IMR-90 (cell line): Measurements from ENCODE around the gene LRRC70. TPM values are rescaled to one million over a fixed set of nuclear protein-coding genes. Genes with fewer than 3 reads are reported as not detected.

Experiments
- ATAC-seq: fragments of 200-7000 bp; cut with Tn5 transposase; 2 replicates; pipeline ENCODE4 v1.9.1; 2020; ENCODE audit warnings: low read depth, mild to moderate bottlenecking, moderate library complexity
- BruUV-seq: library from RNA; stranded (reverse); fragments of 400-500 nt; replicated peaks from 2 replicates; lab custom pipeline; 2021; lab: Mats Ljungman, UMichigan
- CTCF ChIA-PET: fragments of 300-600 bp; formaldehyde crosslinking; extraction: SDS; loops from one replicate; lab custom pipeline; 2021; ENCODE audit warnings: antibody characterized with exemption; lab: Yijun Ruan, JAX
- POLR2A ChIA-PET: fragments of 300-600 bp; sonication (Branson Sonifier 250); formaldehyde crosslinking; loops from one replicate; lab custom pipeline; 2022; ENCODE audit warnings: antibody characterized with exemption; ENCODE audit not compliant: unreplicated experiment; lab: Charles Lee
- DNase-seq: peaks from one replicate; pipeline ENCODE4 v3.0.0; 2013
- H2AFZ ChIP-seq: replicated peaks from 2 replicates; pipeline ENCODE3; 2013; ENCODE audit warnings: low read length, mild to moderate bottlenecking; ENCODE audit not compliant: poor library complexity
- H2AK5ac ChIP-seq: 2 replicates; pipeline ENCODE4 v1.6.1; 2013; ENCODE audit warnings: low read depth, low read length, inconsistent platforms
- H2AK9ac ChIP-seq: replicated peaks from 2 replicates; pipeline ENCODE3; 2013; ENCODE audit warnings: mild to moderate bottlenecking, low read depth, low read length, moderate library complexity; ENCODE audit not compliant: poor library complexity
- H2BK120ac ChIP-seq: 2 replicates; pipeline ENCODE4 v1.6.1; 2013; ENCODE audit warnings: low read depth, low read length, inconsistent platforms
- H2BK15ac ChIP-seq: 3 replicates; pipeline ENCODE4 v1.6.1; 2013; ENCODE audit warnings: low read depth, low read length, inconsistent platforms
- H2BK20ac ChIP-seq: 2 replicates; pipeline ENCODE4 v1.6.1; 2013; ENCODE audit warnings: low read depth, mild to moderate bottlenecking, inconsistent platforms, low read length, moderate library complexity
- H2BK5ac ChIP-seq: 2 replicates; pipeline ENCODE4 v1.6.1; 2013; ENCODE audit warnings: mild to moderate bottlenecking, low read depth, low read length, inconsistent platforms; ENCODE audit not compliant: poor library complexity, severe bottlenecking
- H3K14ac ChIP-seq: replicated peaks from 2 replicates; pipeline ENCODE4 v1.6.1; 2013; ENCODE audit warnings: low read depth, low read length, inconsistent platforms
- H3K18ac ChIP-seq: 2 replicates; pipeline ENCODE4 v1.6.1; 2013; ENCODE audit warnings: low read depth, low read length, control low read depth
- H3K23ac ChIP-seq: 2 replicates; pipeline ENCODE4 v1.6.1; 2013; ENCODE audit warnings: low read depth, low read length, inconsistent platforms
- H3K27ac ChIP-seq: 2 replicates; pipeline ENCODE4 v1.5.1; 2013; ENCODE audit warnings: mild to moderate bottlenecking, control low read depth, low read length; ENCODE audit not compliant: insufficient read depth
- H3K27me3 ChIP-seq: 2 replicates; pipeline ENCODE4 v1.6.1; 2013; ENCODE audit warnings: low read length; ENCODE audit not compliant: control insufficient read depth, insufficient read depth
- H3K36me3 ChIP-seq: 2 replicates; pipeline ENCODE4 v1.6.1; 2013; ENCODE audit warnings: low read length, mixed read lengths; ENCODE audit not compliant: control insufficient read depth, insufficient read depth
- H3K4ac ChIP-seq: 2 replicates; pipeline ENCODE4 v1.6.1; 2013; ENCODE audit warnings: low read depth, low read length, inconsistent platforms
- H3K4me1 ChIP-seq: 2 replicates; pipeline ENCODE4 v1.6.1; 2013; ENCODE audit warnings: low read length, mixed read lengths; ENCODE audit not compliant: control insufficient read depth, insufficient read depth
- H3K4me2 ChIP-seq: 2 replicates; pipeline ENCODE4 v1.6.1; 2013; ENCODE audit warnings: low read depth, mild to moderate bottlenecking, control low read depth, low read length, moderate library complexity
- H3K4me3 ChIP-seq: 2 replicates; pipeline ENCODE4 v1.5.1; 2013; ENCODE audit warnings: low read depth, mild to moderate bottlenecking, control low read depth, low read length, moderate library complexity; ENCODE audit not compliant: insufficient read depth
- H3K56ac ChIP-seq: 2 replicates; pipeline ENCODE4 v1.6.1; 2013; ENCODE audit warnings: low read length, inconsistent platforms; ENCODE audit not compliant: insufficient read depth; ENCODE audit errors: extremely low read depth
- H3K79me1 ChIP-seq, 2 experiments: 2 replicates each; pipeline ENCODE4 v1.6.1; 2013; ENCODE audit warnings: low read length in 2 of 2, inconsistent platforms in 1 of 2, low read depth in 1 of 2
- H3K9ac ChIP-seq: 2 replicates; pipeline ENCODE4 v1.6.1; 2013; ENCODE audit warnings: low read depth, low read length, control low read depth
- H3K9me1 ChIP-seq: 2 replicates; pipeline ENCODE4 v1.6.1; 2013; ENCODE audit warnings: low read length, inconsistent platforms; ENCODE audit not compliant: insufficient read depth
- H3K9me3 ChIP-seq: 2 replicates; pipeline ENCODE4 v1.6.1; 2013; ENCODE audit warnings: low read length; ENCODE audit not compliant: control insufficient read depth, insufficient read depth
- H4K20me1 ChIP-seq: 2 replicates; pipeline ENCODE4 v1.6.1; 2013; ENCODE audit warnings: low read length, inconsistent platforms; ENCODE audit not compliant: insufficient read depth
- H4K5ac ChIP-seq: 2 replicates; pipeline ENCODE4 v1.6.1; 2013; ENCODE audit warnings: mild to moderate bottlenecking, low read depth, low read length, control low read depth
- H4K8ac ChIP-seq, 2 experiments: 2 replicates each; pipeline ENCODE4 v1.6.1; 2013; ENCODE audit warnings: low read depth in 2 of 2, low read length in 2 of 2, control low read depth in 1 of 2, inconsistent platforms in 1 of 2
- H4K91ac ChIP-seq: 2 replicates; pipeline ENCODE4 v1.6.1; 2013; ENCODE audit warnings: low read depth, low read length, inconsistent platforms; ENCODE audit not compliant: insufficient read depth
- CHD1 ChIP-seq: IDR thresholded peaks from 2 replicates; pipeline ENCODE4 v1.6.1; 2012; ENCODE audit warnings: low read depth, low read length, improper control_type of control experiment
- CTCF ChIP-seq: conservative IDR thresholded peaks from 2 replicates; pipeline ENCODE4 v1.5.1; 2012; ENCODE audit warnings: mild to moderate bottlenecking, low read depth, low read length, improper control_type of control experiment
- ELK1 ChIP-seq: fragments of 150-350 bp; IDR thresholded peaks from 2 replicates; pipeline ENCODE4 v1.6.1; 2016; ENCODE audit warnings: low read depth, mild to moderate bottlenecking, low read length, moderate library complexity, borderline replicate concordance
- FOS ChIP-seq: fragments of 150-350 bp; IDR thresholded peaks from 2 replicates; pipeline ENCODE4 v1.6.1; 2016; ENCODE audit warnings: low read depth, low read length
- MAZ ChIP-seq: IDR thresholded peaks from 2 replicates; pipeline ENCODE4 v1.6.1; 2012; ENCODE audit warnings: low read depth, mild to moderate bottlenecking, low read length, improper control_type of control experiment, moderate library complexity, borderline replicate concordance
- MXI1 ChIP-seq: IDR thresholded peaks from 2 replicates; pipeline ENCODE4 v1.6.1; 2012; ENCODE audit warnings: low read depth, mild to moderate bottlenecking, low read length, moderate library complexity, borderline replicate concordance
- NFE2L2 ChIP-seq: fragments of 150-350 bp; IDR thresholded peaks from 2 replicates; pipeline ENCODE4 v1.6.1; 2016; ENCODE audit warnings: low read depth, mild to moderate bottlenecking, low read length
- POLR2A ChIP-seq: IDR thresholded peaks from 2 replicates; pipeline ENCODE4 v1.6.1; 2012; ENCODE audit warnings: mild to moderate bottlenecking, low read depth, low read length
- RAD21 ChIP-seq: IDR thresholded peaks from 2 replicates; pipeline ENCODE4 v1.6.1; 2012; ENCODE audit warnings: low read length, improper control_type of control experiment
- WGBS, 2 experiments: methylation state at CpG; one replicate each; pipeline versions ENCODE4 v1.1.5 to v1.1.7; 2013; ENCODE audit warnings: missing lambda C conversion rate in 2 of 2; ENCODE audit not compliant: insufficient read length in 1 of 2; ENCODE audit errors: extremely low coverage in 2 of 2; 5-methylcytosine and 5-hydroxymethylcytosine counted together
- dilution Hi-C: fragments of 300-500 bp; cut with HindIII; formaldehyde crosslinking; loops from one replicate; pipeline ENCODE4 v1.14.3; 2018; ENCODE audit warnings: low sequenced_read_pairs; ENCODE audit not compliant: unreplicated experiment
- in situ Hi-C: fragments of 300-500 bp; cut with MboI; formaldehyde crosslinking; loops from 3 replicates; pipeline ENCODE4 v1.14.3; 2019; ENCODE audit warnings: low sequenced_read_pairs, inconsistent platforms, mixed read lengths
- intact Hi-C: fragments of 100-400 bp; cut with micrococcal nuclease; formaldehyde crosslinking; loops from 2 replicates; pipeline ENCODE4 v1.10.0; 2022
- polyA plus RNA-seq, 3 experiments: library from polyadenylated mRNA; depleted of rRNA; stranded (reverse); fragments of >200 nt; gene quantifications; 2 replicates each; pipeline ENCODE4 v1.2.3, GENCODE V29; 2012; ENCODE audit warnings: low replicate concordance in 1 of 3
- total RNA-seq: library from RNA; depleted of rRNA; stranded (reverse); fragments of >200 nt; gene quantifications from 2 replicates; pipeline ENCODE4 v1.2.3, GENCODE V29; 2012

Gene LRRC70
- total and polyA plus RNA-seq, 2 of the 4 experiments (the other 2 are of a cell fraction) = 0.19 to 0.36 TPM

- Histone ChIP-seq H3K36me3 (no peaks in the 10 kb centered on the region), H2BK5ac (no peak overlapping the region), H3K9me3 (no peaks in the 10 kb centered on the region), H2BK20ac (no peak overlapping the region), H3K23ac (no peak overlapping the region), H3K14ac (no peak overlapping the region), H3K4me2 (no peak overlapping the region), H2AK5ac (no peak overlapping the region), H3K9me1 (no peaks in the 10 kb centered on the region; the same call in 1 of the 2 replicates), H3K27me3 (no peaks in the 10 kb centered on the region), H3K79me1 (no peaks in the 10 kb centered on the region), H3K27ac (no peak overlapping the region), H2AFZ (no peak overlapping the region), H4K8ac (no peak overlapping the region), H2BK120ac (no peak overlapping the region), H4K20me1 (no peaks in the 10 kb centered on the region), H3K18ac (no peak overlapping the region), H3K9ac (no peak overlapping the region), H3K4me1 (peaks cover 2% of the 10 kb centered on the region; the same call in 1 of the 2 replicates), H2AK9ac (no peak overlapping the region), H3K4me3 (no peak overlapping the region), H2BK15ac (no peak overlapping the region), H4K91ac (no peak overlapping the region), H3K56ac (no peak overlapping the region), H3K4ac (no peak overlapping the region), H4K5ac (no peak overlapping the region)
- dilution Hi-C loops = no loop called here
- DNase-seq (no peak), ATAC-seq (no peak)
- WGBS, 2 experiments = no CpG with 5 or more reads among the region's 2 CpGs
- TF ChIP-seq FOS = no peak
- TF ChIP-seq CTCF = no peak
- no peak for TF ChIP-seq MAZ
- TF ChIP-seq RAD21 = no peak
- TF ChIP-seq ELK1 = no peak
- TF ChIP-seq MXI1 = no peak
- no peak for TF ChIP-seq NFE2L2
- TF ChIP-seq CHD1 = no peak
- no peak for TF ChIP-seq POLR2A
- in situ Hi-C loops = no loop called here
- intact Hi-C loops = no loop called here
- ChIA-PET CTCF (interaction anchor here (1.9 kb wide), 1 partner anchor 10 kb away, joined by 4 read pairs; no protein-coding TSS in a partner anchor), POLR2A (no interaction called here)
- BruUV-seq = no TSS peak
Observed at GRCh38 chr5:62597314-62597713, 18.7 kb downstream of the LRRC70 start.
